Gastroesophageal sphincter (tissue), 3 donors: Measurements from ENCODE around the gene HECW1.

Experiments
- CTCF ChIP-seq, 4 experiments: fragments of 200-600 bp in 2 of 4; fragments of 450-650 bp in 2 of 4; sonication (generic) in 1 of 4; IDR thresholded peaks; one replicate each; pipeline ENCODE4 v1.5.1; 2017 to 2019; ENCODE audit warnings: antibody characterized with exemption in 4 of 4, mild to moderate bottlenecking in 2 of 4, moderate library complexity in 2 of 4
- EP300 ChIP-seq: sonication (generic); formaldehyde crosslinking; IDR thresholded peaks from one replicate; pipeline ENCODE4 v1.6.1; 2017; ENCODE audit warnings: antibody characterized with exemption, mild to moderate bottlenecking
- POLR2A ChIP-seq, 2 donors: fragments of 450-650 bp; IDR thresholded peaks; one replicate each; pipeline ENCODE4 v1.6.1; 2017; ENCODE audit warnings: antibody characterized with exemption in 2 of 2, mild to moderate bottlenecking in 2 of 2, moderate library complexity in 1 of 2

GRCh38 chr7:43307522-43307921 lies 195.1 kb downstream of the HECW1 start:
- TF ChIP-seq CTCF (IDR thresholded peaks at IDR 0.05) (no peak), POLR2A (IDR thresholded peaks at IDR 0.05) (no peak), EP300 (no peak)
